A549 (cell line): ENCODE measurements around the gene SIPA1L2. TPM values are rescaled to one million over a fixed set of nuclear protein-coding genes. Genes with fewer than 3 reads are reported as not detected.

Experiments used
- ATAC-seq, 2 experiments: fragments of 200-7000 bp in 1 of 2; fragments of >200 bp in 1 of 2; cut with Nextera tagmentation in 1 of 2; cut with Tn5 transposase in 1 of 2; 3 replicates each; pipeline versions ENCODE4 v1.8.0 to v1.9.1; 2018 to 2020; ENCODE audit warnings: mild to moderate bottlenecking in 1 of 2, moderate library complexity in 1 of 2
- CTCF ChIA-PET: fragments of 300-600 bp; sonication (Branson Sonifier 250); formaldehyde crosslinking; extraction: SDS; loops from one replicate; lab custom pipeline; 2021; ENCODE audit warnings: antibody characterized with exemption, inconsistent platforms; lab: Yijun Ruan, JAX
- POLR2A ChIA-PET: fragments of 350-600 bp; formaldehyde crosslinking; extraction: SDS; loops from one replicate; lab custom pipeline; 2021; ENCODE audit warnings: antibody characterized with exemption, inconsistent platforms; lab: Yijun Ruan, JAX
- DNase-seq, 2 experiments: peaks; one replicate each; pipeline versions ENCODE4 v3.0.0 to v3.0.0-alpha.2; 2011 to 2016; ENCODE audit warnings: low read depth in 1 of 2, low spot score in 1 of 2
- FAIRE-seq: peaks from 2 replicates; lab custom pipeline; 2011; peaks lifted over from hg19 to GRCh38; lab: Jason Lieb, UNC
- H3K27ac ChIP-seq, 2 experiments: fragments of >200 bp; sonication (Bioruptor Twin); formaldehyde crosslinking; 3 replicates each; pipeline ENCODE4 v1.5.1; 2016 to 2017
- H3K4me1 ChIP-seq: fragments of >200 bp; sonication (Bioruptor Twin); formaldehyde crosslinking; 3 replicates; pipeline ENCODE4 v1.6.1; 2016
- H3K4me2 ChIP-seq: fragments of >200 bp; sonication (Bioruptor Twin); formaldehyde crosslinking; 3 replicates; pipeline ENCODE4 v1.6.1; 2016
- H3K4me3 ChIP-seq: fragments of >200 bp; sonication (Bioruptor Twin); formaldehyde crosslinking; 3 replicates; pipeline ENCODE4 v1.5.1; 2016
- H3K9me3 ChIP-seq: fragments of >200 bp; sonication (Bioruptor Twin); formaldehyde crosslinking; 3 replicates; pipeline ENCODE4 v1.6.1; 2016
- BHLHE40 ChIP-seq: IDR thresholded peaks from 2 replicates; pipeline ENCODE4 v1.6.1; 2012; ENCODE audit warnings: low read depth, low read length, inconsistent platforms
- CEBPB ChIP-seq, 2 experiments: fragments of >200 bp in 1 of 2; sonication (Bioruptor Twin) in 1 of 2; formaldehyde crosslinking in 1 of 2; IDR thresholded peaks; 2 replicates each; pipeline ENCODE4 v1.6.1; 2012 to 2016
- FOSL2 ChIP-seq, 2 experiments: fragments of 450-650 bp in 1 of 2; fragments of >200 bp in 1 of 2; sonication (Bioruptor Twin) in 1 of 2; formaldehyde crosslinking; IDR thresholded peaks; 2 replicates each; pipeline versions ENCODE4 v1.5.0 to v1.6.1; 2016 to 2020; ENCODE audit warnings: mild to moderate bottlenecking in 1 of 2, moderate library complexity in 1 of 2
- FOXS1 ChIP-seq: fragments of 250-450 bp; sonication (Bioruptor Pico); IDR thresholded peaks from 2 replicates; pipeline ENCODE4 v1.5.0; 2020; ENCODE audit warnings: mild to moderate bottlenecking, moderate library complexity
- GATA3 ChIP-seq: IDR thresholded peaks from 2 replicates; pipeline ENCODE4 v1.6.1; 2012; ENCODE audit warnings: borderline replicate concordance
- HEYL ChIP-seq: fragments of 250-450 bp; sonication (Bioruptor Pico); IDR thresholded peaks from 2 replicates; pipeline ENCODE4 v1.8.0; 2021; ENCODE audit warnings: mild to moderate bottlenecking, moderate library complexity
- HOXA7 ChIP-seq: fragments of 250-450 bp; sonication (Bioruptor Pico); IDR thresholded peaks from 2 replicates; pipeline ENCODE4 v1.5.0; 2020; ENCODE audit warnings: mild to moderate bottlenecking, moderate library complexity
- JUNB ChIP-seq: fragments of >200 bp; sonication (Bioruptor Twin); formaldehyde crosslinking; IDR thresholded peaks from 2 replicates; pipeline ENCODE4 v1.6.1; 2016
- KDM5A ChIP-seq: fragments of 200-600 bp; sonication (generic); IDR thresholded peaks from 2 replicates; pipeline ENCODE4 v1.6.1; 2016; ENCODE audit warnings: antibody characterized with exemption, mild to moderate bottlenecking
- NFE2L2 ChIP-seq: fragments of 150-350 bp; conservative IDR thresholded peaks from 2 replicates; pipeline ENCODE4 v1.6.1; 2014; ENCODE audit warnings: low read length
- NPAS2 ChIP-seq: fragments of 250-450 bp; sonication (Bioruptor Pico); IDR thresholded peaks from 2 replicates; pipeline ENCODE4 v1.8.0; 2022; ENCODE audit warnings: mild to moderate bottlenecking, moderate library complexity, borderline replicate concordance
- POLR2AphosphoS2 ChIP-seq: conservative IDR thresholded peaks from 2 replicates; pipeline ENCODE4 v1.6.1; 2012; ENCODE audit warnings: low read length, improper control_type of control experiment, inconsistent platforms
- RAD21 ChIP-seq, 2 experiments: fragments of >200 bp in 1 of 2; sonication (Bioruptor Twin) in 1 of 2; formaldehyde crosslinking in 1 of 2; IDR thresholded peaks in 1 of 2; conservative IDR thresholded peaks in 1 of 2; 2 replicates in 1 of 2; 3 replicates in 1 of 2; pipeline ENCODE4 v1.6.1; 2012 to 2018; ENCODE audit warnings: inconsistent platforms in 1 of 2
- RARB ChIP-seq: fragments of 250-450 bp; sonication (Bioruptor Pico); IDR thresholded peaks from 2 replicates; pipeline ENCODE4 v1.8.0; 2021; ENCODE audit warnings: mild to moderate bottlenecking, moderate library complexity
- RCOR1 ChIP-seq: fragments of 150-350 bp; IDR thresholded peaks from 2 replicates; pipeline ENCODE4 v1.6.1; 2014; ENCODE audit warnings: antibody characterized with exemption, low read length, low read depth
- RFX5 ChIP-seq: fragments of 450-650 bp; IDR thresholded peaks from 2 replicates; pipeline ENCODE4 v1.7.1; 2014; ENCODE audit warnings: antibody characterized with exemption, mild to moderate bottlenecking, moderate library complexity
- SREBF2 ChIP-seq: fragments of 450-650 bp; IDR thresholded peaks from 2 replicates; pipeline ENCODE4 v1.6.1; 2014; ENCODE audit warnings: mild to moderate bottlenecking, moderate library complexity
- ZFP36 ChIP-seq: fragments of 450-650 bp; IDR thresholded peaks from 2 replicates; pipeline ENCODE4 v1.6.1; 2014; ENCODE audit warnings: borderline replicate concordance; ENCODE audit not compliant: partially characterized antibody
- WGBS: methylation state at CpG from one replicate; pipeline ENCODE4 v1.1.6; 2017; ENCODE audit errors: missing lambda C conversion rate; 5-methylcytosine and 5-hydroxymethylcytosine counted together
- polyA plus RNA-seq, 4 experiments: library from polyadenylated mRNA; depleted of rRNA in 3 of 4; stranded (reverse); fragments of >200 nt; fragmentation: RNase III in 1 of 4; extraction: RNeasy Plus Mini Kit Qiagen cat#74134 plus additional on column Dnase treatment in 1 of 4; gene quantifications; 2 replicates in 3 of 4; 3 replicates in 1 of 4; pipeline ENCODE4 v1.2.3, GENCODE V29; 2011 to 2017
- TF ChIP-seq, protein P1 (sequence below): IDR thresholded peaks from 2 replicates; pipeline ENCODE4 v1.6.1; 2012
- TF ChIP-seq, protein P2 (sequence below): fragments of >200 bp; sonication (Bioruptor Twin); formaldehyde crosslinking; IDR thresholded peaks from 3 replicates; pipeline ENCODE4 v1.5.1; 2016

Gene SIPA1L2
- polyA plus RNA-seq, 2 of the 4 experiments (the other 2 are of a cell fraction) = 6.0 to 16.9 TPM

DNA sequence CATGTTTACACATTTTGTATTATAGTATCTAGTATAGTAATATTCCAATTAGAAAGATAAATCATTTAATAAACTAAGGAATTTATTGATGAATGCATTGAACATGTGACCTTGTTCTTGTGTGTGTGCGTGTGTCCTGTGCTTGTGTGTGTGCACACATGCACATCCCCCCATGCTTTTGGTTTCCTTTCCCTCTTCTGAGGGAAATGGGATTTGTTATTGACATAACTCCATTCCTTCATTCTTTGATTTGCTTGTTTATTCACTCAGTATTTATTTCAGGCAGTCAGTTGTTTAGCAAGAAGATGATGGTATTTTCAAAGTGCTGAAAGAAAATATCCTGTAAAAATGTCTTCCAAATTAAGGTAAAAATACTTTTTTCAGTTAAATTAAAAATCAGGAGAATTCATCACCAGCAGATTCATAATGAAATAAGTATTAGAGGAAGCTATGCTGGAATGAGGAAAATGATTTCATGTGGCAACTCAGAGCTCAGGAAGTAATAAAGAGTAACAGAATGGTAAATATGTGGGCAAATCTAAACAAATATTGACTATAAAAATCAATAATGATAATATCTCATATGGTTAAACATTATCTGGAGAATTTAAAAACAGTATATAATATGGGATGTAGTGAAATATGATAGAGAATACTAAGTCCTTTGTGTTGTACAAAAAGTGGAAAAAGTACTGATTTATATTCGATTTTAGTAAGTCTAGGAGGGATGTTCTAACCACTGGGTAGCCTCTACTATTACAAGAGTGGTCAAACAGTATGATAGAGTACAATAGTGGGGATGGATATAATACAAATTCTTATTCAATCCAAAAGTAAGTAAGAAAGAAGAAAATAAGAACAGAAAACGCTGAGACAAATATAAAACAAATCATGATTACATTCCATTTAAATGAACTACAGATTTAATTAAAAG, 35.2 kb upstream of the SIPA1L2 start:
- no peak for TF ChIP-seq RAD21 (conservative IDR thresholded peaks at IDR 0.05 in 1 of 2, IDR thresholded peaks at IDR 0.05 in 1 of 2)
- peak; percentile 71 for TF ChIP-seq GATA3
- no peak for FAIRE-seq
- POLR2A ChIA-PET = no interaction called here

DNA sequence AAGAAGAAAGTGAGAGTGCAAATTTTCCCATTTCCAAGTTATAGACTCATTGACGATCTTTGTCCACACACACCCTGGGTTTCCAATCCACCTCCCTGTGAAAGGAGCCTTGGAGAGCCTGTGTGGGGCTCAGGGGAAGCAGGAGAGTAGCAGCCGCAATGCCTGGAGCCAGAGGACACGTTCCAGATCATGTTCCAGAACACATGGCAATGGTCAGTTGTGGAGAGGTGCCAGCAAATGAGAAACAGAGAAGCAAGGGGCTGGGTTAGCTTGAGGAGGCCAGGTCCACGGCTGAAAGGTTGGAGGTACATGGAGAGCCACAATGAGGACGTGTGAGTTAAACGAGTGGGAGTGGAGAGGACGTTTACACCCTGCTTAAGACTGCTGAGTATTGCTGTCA, 33.0 kb upstream of the SIPA1L2 start:
- peaks cover 15% of the 10 kb centered on the region; the same call in 2 of the 3 replicates for H3K4me1 ChIP-seq
- CTCF ChIA-PET = interaction anchor here (0.6 to 1.6 kb wide), 3 partner anchors 9 to 35 kb away, joined by 3 to 5 read pairs (median 3); no protein-coding TSS in a partner anchor
- DNase-seq = no peak
- no peak overlapping the region for H3K4me2 ChIP-seq
- H3K27ac ChIP-seq = no peak overlapping the region
- no peak for ATAC-seq
- H3K4me3 ChIP-seq = no peak overlapping the region
- POLR2A ChIA-PET = no interaction called here
- TF ChIP-seq HEYL (CRISPR knock-in tag) (no peak), ZFP36 (no peak), RCOR1 (no peak)
- no peak for FAIRE-seq
- no peaks in the 10 kb centered on the region for H3K9me3 ChIP-seq
- 56% methylated on average over 7 of the region's 7 CpGs for WGBS

More for the DNA sequence above, 35.2 kb upstream of the SIPA1L2 start:
- CTCF ChIA-PET = interaction anchor here (0.9 to 1.2 kb wide), 2 partner anchors 17 to 191 kb away, joined by 3 read pairs; no protein-coding TSS in a partner anchor
- ATAC-seq (peak in 1 of 2 experiments; percentile 45; a peak in 1 of 6 replicates), DNase-seq (peak in 1 of 2 experiments; percentile 18)
- Histone ChIP-seq H3K27ac (peak overlapping the region in 1 of 2 experiments; percentile 29; a peak in 1 of 6 replicates), H3K4me1 (peaks cover 15% of the 10 kb centered on the region; the same call in 2 of the 3 replicates), H3K4me2 (peak overlapping the region; percentile 37), H3K9me3 (no peaks in the 10 kb centered on the region), H3K4me3 (no peak overlapping the region)
- WGBS = 40% methylated on average over 3 of the region's 3 CpGs

DNA sequence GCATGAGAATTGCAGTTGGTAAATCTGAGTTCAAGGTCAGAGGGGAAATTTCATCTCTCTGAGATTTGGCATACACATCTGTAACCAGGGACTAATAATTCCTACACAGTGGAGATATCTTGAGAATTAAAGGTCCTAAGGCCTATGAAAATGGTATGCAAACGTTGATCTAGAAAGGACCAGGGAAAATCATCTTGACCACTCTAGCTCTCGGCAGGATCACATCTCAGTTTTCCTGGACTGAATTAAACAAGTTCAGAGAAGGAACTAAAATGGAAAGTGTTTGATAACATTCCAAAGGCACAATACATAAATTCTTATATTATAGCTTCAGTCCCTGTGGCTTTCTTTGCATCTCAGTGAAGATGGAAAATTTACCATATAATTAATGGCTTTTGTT, 28.5 kb upstream of the SIPA1L2 start:
- no peak for TF ChIP-seq POLR2AphosphoS2
- TF ChIP-seq RFX5 = no peak
- TF ChIP-seq ZFP36 = no peak
- TF ChIP-seq RARB (CRISPR knock-in tag) = no peak
- no peak for TF ChIP-seq JUNB
- no peak for TF ChIP-seq SREBF2
- TF ChIP-seq, protein P1, sequence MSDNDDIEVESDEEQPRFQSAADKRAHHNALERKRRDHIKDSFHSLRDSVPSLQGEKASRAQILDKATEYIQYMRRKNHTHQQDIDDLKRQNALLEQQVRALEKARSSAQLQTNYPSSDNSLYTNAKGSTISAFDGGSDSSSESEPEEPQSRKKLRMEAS = no peak
- no peak for TF ChIP-seq NPAS2 (CRISPR knock-in tag)
- no peak for TF ChIP-seq FOSL2 (IDR thresholded peaks at IDR 0.05)
- no peak for TF ChIP-seq FOSL2 (CRISPR knock-in tag; IDR thresholded peaks at IDR 0.05)
- Histone ChIP-seq H3K9me3 (no peaks in the 10 kb centered on the region), H3K4me2 (no peak overlapping the region), H3K4me3 (no peak overlapping the region), H3K4me1 (no peaks in the 10 kb centered on the region), H3K27ac (no peak overlapping the region)
- ATAC-seq = no peak
- WGBS = 49% methylated on average over 2 of the region's 2 CpGs
- DNase-seq = no peak
- FAIRE-seq = no peak
- CTCF ChIA-PET = interaction anchor here (1.3 kb wide), 2 partner anchors 10 to 28 kb away, joined by 4 to 5 read pairs; no protein-coding TSS in a partner anchor
- POLR2A ChIA-PET = no interaction called here

DNA sequence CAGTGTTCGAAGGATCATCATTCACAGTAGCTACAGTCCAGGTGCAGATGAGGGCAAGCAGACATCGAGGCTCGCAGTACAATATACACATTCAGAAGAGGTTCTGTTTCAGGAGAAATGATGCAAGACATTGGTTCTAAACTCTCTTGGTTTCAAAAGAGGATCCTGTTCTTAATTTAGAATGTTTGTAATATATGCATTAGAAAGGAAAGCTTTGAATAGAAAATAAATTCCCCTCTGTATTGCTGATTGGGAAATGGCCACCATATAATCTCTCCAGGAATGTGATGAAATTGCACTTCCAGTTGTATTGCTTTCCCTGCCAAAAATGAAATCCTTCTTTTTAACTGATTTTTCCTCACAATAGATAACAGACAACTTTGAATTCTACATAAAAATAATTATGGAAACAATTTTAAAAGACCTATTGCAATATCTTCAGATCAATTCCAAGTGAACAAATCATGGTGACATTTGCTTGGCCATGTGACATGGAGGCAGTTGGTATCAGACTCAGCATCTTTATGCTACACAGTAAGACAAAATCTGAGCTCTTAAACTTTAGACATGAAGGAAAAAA, 27.6 kb upstream of the SIPA1L2 start:
- DNase-seq = no peak
- TF ChIP-seq, protein P2, sequence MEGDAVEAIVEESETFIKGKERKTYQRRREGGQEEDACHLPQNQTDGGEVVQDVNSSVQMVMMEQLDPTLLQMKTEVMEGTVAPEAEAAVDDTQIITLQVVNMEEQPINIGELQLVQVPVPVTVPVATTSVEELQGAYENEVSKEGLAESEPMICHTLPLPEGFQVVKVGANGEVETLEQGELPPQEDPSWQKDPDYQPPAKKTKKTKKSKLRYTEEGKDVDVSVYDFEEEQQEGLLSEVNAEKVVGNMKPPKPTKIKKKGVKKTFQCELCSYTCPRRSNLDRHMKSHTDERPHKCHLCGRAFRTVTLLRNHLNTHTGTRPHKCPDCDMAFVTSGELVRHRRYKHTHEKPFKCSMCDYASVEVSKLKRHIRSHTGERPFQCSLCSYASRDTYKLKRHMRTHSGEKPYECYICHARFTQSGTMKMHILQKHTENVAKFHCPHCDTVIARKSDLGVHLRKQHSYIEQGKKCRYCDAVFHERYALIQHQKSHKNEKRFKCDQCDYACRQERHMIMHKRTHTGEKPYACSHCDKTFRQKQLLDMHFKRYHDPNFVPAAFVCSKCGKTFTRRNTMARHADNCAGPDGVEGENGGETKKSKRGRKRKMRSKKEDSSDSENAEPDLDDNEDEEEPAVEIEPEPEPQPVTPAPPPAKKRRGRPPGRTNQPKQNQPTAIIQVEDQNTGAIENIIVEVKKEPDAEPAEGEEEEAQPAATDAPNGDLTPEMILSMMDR = no peak
- TF ChIP-seq FOXS1 (CRISPR knock-in tag) (no peak), RARB (CRISPR knock-in tag) (no peak), KDM5A (no peak), CEBPB (IDR thresholded peaks at IDR 0.05) (no peak), NFE2L2 (no peak), BHLHE40 (no peak), HOXA7 (CRISPR knock-in tag) (no peak), GATA3 (no peak)
- TF ChIP-seq, all 56 proteins: peak for 0
- H3K4me2 ChIP-seq = no peak overlapping the region
- ChIA-PET POLR2A (no interaction called here), CTCF (interaction anchor here (0.6 to 1.3 kb wide), 2 partner anchors 29 to 559 kb away, joined by 3 to 5 read pairs; no protein-coding TSS in a partner anchor)
- 71% methylated on average over 3 of the region's 3 CpGs for WGBS
- FAIRE-seq (no peak), ATAC-seq (no peak)
- H3K9me3 ChIP-seq = no peaks in the 10 kb centered on the region
- no peak overlapping the region for H3K4me3 ChIP-seq
- H3K4me1 ChIP-seq = no peaks in the 10 kb centered on the region
- no peak overlapping the region for H3K27ac ChIP-seq
